ENCODE measurements around the gene TJP1. TPM values are rescaled to one million over a fixed set of nuclear protein-coding genes. Genes with fewer than 3 reads are reported as not detected.

The TJP1 gene
- total RNA-seq, 1 donor from 2014 or later, result 159 TPM

- DNase-seq (ENCODE audit: low spot score in 2 of 2, unreplicated experiment in 2 of 2), result no peak
- H3K9me3 Mint-ChIP-seq, result peaks cover 40% of the 10 kb centered on the region
- no peak overlapping the region for H3K4me3 Mint-ChIP-seq
- H3K27ac Mint-ChIP-seq, result no peak overlapping the region
- no peaks in the 10 kb centered on the region for H3K4me1 Mint-ChIP-seq
- TF ChIP-seq CTCF (IDR thresholded peaks at IDR 0.05; ENCODE audit: unreplicated experiment), result no peak
- peaks cover 55% of the 10 kb centered on the region for H3K36me3 Mint-ChIP-seq
- H3K27me3 Mint-ChIP-seq (ENCODE audit: low read depth), result no peaks in the 10 kb centered on the region
These were observed 29.7 kb downstream of the TJP1 start for GRCh38 chr15:29792426-29793159.

- Mint-ChIP-seq H3K4me3 (no peak overlapping the region), H3K36me3 (peaks cover 37% of the 10 kb centered on the region), H3K27me3 (ENCODE audit: low read depth) (no peaks in the 10 kb centered on the region), H3K27ac (no peak overlapping the region), H3K9me3 (peaks cover 30% of the 10 kb centered on the region), H3K4me1 (peaks cover 3% of the 10 kb centered on the region)
- no peak for DNase-seq (ENCODE audit: low spot score in 2 of 2, unreplicated experiment in 2 of 2)
- TF ChIP-seq CTCF (IDR thresholded peaks at IDR 0.05; ENCODE audit: unreplicated experiment), result no peak
These were observed 31.7 kb downstream of the TJP1 start for GRCh38 chr15:29790607-29791006.

DNA sequence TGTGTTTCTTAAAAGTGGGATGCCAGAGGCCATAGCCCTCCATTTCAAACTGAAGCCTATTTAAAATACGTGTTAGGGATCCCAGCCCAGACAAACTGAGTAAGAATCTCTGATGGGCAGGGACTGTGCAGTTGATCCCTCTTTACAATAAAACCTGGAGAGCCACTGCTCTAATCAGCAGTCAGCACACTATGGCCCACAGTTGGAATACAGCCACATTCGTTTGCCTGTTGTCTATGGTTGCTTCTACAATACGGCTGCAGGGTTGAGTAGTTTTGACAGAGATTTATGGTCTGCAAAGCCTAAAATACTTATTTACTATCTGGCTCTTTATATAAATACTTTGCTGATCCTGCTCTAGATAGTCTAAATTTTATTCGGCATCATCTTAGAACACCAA is 32.4 kb downstream of the TJP1 start:
- no peaks in the 10 kb centered on the region for H3K27me3 Mint-ChIP-seq (ENCODE audit: low read depth)
- DNase-seq (ENCODE audit: low spot score in 2 of 2, unreplicated experiment in 2 of 2), result no peak
- H3K4me3 Mint-ChIP-seq, result no peak overlapping the region
- peak overlapping the region; percentile 22 for H3K27ac Mint-ChIP-seq
- H3K9me3 Mint-ChIP-seq, result peaks cover 28% of the 10 kb centered on the region
- H3K4me1 Mint-ChIP-seq, result peaks cover 9% of the 10 kb centered on the region
- no peak for TF ChIP-seq CTCF (IDR thresholded peaks at IDR 0.05; ENCODE audit: unreplicated experiment)
- H3K36me3 Mint-ChIP-seq, result peaks cover 32% of the 10 kb centered on the region

DNA sequence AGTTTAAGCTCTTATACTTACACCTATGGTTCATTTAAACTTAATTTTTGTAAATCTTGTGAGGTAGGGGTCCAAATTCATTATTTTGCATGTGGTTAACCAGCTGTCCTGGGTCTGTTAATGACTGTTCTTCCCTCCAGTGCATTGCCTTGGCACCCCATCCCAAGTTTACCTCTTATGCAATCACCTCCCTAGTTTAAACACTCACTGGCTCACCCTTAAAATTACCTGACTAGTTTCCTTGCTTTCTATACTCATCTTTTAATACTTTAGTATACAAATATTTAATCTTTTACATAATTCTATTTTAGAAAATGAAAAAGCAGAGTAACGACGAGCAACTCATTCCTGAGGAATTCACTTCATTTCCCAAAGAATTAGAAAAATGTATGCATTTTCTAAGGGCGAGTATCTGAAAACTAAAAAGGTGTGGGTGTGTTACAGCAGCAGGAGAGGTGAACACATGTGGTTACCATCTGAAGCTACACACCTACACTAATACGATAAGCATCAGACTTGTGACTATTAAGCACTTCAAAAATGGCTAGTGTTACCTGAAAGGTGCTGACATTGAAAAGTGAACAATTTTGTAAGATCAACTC is 33.7 kb downstream of the TJP1 start:
- Mint-ChIP-seq H3K27me3 (ENCODE audit: low read depth) (no peaks in the 10 kb centered on the region), H3K4me1 (peaks cover 12% of the 10 kb centered on the region), H3K36me3 (peaks cover 26% of the 10 kb centered on the region), H3K27ac (no peak overlapping the region), H3K9me3 (peaks cover 16% of the 10 kb centered on the region), H3K4me3 (no peak overlapping the region)
- DNase-seq (ENCODE audit: low spot score in 2 of 2, unreplicated experiment in 2 of 2), result no peak
- TF ChIP-seq CTCF (IDR thresholded peaks at IDR 0.05; ENCODE audit: unreplicated experiment), result no peak

DNA sequence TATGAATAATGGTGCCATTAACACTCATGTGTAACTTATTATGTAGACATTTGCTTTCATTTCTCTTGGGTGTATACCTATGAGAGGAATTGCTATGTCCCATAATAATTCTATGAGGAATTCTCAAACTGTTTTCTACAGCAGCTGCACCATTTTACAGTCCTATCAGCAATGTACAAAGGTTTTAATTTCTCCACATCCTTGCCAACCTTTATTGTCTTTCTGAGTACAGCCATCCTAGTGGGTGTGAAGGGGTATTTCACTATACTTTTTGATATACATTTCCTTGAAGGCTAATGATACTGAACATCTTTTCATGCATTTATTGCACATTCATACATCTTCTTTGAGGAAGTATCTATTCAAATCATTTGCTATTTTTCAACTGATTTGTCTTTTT is 34.5 kb downstream of the TJP1 start:
- no peak for TF ChIP-seq CTCF (IDR thresholded peaks at IDR 0.05; ENCODE audit: unreplicated experiment)
- H3K4me1 Mint-ChIP-seq, result peaks cover 12% of the 10 kb centered on the region
- H3K27ac Mint-ChIP-seq, result no peak overlapping the region
- no peaks in the 10 kb centered on the region for H3K27me3 Mint-ChIP-seq (ENCODE audit: low read depth)
- DNase-seq (ENCODE audit: low spot score in 2 of 2, unreplicated experiment in 2 of 2), result no peak
- peaks cover 13% of the 10 kb centered on the region for H3K9me3 Mint-ChIP-seq
- H3K4me3 Mint-ChIP-seq, result no peak overlapping the region
- peaks cover 25% of the 10 kb centered on the region for H3K36me3 Mint-ChIP-seq
